T-helper 9 cell (primary cell): ENCODE results near the gene ADK.
"Not testable (repeated sequence)": the region's sequence is repeated elsewhere in the genome, so short reads cannot be mapped to it uniquely, and the experiment has no call there.

Source experiments
- DNase-seq: peaks from one replicate; pipeline ENCODE4 v3.0.0-alpha.2; 2020

Gene ADK

GRCh38 chr10:74244097-74244685, 93.2 kb downstream of the ADK start:
- DNase-seq = no peak

DNA sequence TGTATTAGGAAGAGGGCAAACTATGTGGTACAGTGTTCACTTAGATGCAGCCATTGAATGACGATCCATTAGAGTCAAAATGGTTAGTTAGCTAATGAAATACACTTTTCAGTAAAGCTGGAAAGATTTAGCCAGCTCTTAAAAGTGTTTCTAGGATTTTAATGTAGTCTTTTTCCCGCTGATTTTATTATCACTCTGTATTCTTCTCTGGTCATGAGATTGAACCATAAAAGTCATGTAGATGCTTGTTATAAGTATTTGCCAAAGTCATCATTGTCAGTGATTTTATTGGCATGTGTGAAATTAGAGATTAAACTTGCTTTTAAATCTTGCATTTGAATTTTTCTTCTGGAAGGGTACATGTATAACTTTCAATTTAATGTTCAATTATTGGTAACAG, 93.8 kb downstream of the ADK start:
- DNase-seq = no peak

DNA sequence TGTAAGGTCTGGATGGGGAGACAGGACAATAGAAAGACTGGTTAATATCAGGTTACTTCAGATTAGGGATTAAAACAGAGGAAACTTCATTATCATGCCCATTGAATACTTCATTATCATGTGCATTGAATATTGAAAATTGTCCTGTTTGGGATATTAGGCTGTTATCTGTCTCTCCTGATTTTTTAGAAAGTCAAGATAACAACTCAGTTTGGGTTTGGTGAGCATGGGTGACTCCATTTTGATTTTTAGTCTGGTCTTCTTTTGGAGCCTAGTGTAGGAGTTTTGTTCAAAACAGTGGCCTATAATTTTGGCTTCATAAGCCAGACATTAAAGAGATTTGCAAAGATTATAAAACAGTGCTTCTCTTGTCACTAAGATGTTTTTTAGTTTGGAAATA, 95.5 kb downstream of the ADK start:
- no peak for DNase-seq

GRCh38 chr10:74249865-74250264, 98.8 kb downstream of the ADK start:
- DNase-seq = no peak

DNA sequence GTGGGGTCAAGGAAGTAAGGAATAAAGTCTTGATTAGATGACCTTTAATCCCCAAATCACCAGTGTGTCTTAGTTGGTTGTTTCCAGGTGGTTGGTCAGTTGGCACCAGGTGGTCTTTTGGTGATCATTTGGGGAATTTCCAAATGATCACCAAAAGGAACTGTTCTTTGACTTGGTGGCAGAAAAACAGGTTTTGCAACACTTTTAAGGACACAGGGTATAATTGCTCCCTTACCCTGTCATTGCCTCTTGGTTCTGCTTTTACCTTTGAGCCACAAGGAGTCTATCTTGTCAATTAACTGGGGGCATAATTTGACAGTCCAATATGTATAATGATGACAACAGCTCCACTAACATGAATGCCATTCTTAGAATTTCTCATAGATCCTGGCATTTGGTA, 104.2 kb downstream of the ADK start:
- DNase-seq = no peak

DNA sequence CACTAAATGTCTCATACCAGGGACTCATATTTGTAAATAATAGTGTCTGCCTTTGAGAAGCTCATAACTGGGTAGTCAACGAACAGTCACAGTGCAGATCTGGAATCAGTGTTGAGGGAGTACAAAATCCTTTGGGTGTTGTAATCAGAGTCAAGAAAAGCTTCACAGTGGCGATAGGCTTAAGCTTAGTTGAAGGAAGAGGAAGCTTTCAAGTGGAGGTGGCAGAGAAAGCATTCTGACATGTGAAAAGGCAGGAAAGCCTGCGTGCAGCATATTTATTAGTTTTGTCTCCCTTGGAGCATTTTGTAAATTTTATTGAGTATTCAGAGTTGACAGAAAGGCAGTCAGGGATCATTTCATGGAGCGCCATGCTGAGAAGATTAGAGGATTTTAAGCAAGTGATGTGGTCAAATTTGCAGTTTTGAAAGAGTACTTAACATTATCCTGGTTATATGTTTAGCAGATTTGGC, 104.9 kb downstream of the ADK start:
- DNase-seq = no peak

- no peak for DNase-seq
These were observed 111.8 kb downstream of the ADK start for GRCh38 chr10:74262856-74263255.

DNA sequence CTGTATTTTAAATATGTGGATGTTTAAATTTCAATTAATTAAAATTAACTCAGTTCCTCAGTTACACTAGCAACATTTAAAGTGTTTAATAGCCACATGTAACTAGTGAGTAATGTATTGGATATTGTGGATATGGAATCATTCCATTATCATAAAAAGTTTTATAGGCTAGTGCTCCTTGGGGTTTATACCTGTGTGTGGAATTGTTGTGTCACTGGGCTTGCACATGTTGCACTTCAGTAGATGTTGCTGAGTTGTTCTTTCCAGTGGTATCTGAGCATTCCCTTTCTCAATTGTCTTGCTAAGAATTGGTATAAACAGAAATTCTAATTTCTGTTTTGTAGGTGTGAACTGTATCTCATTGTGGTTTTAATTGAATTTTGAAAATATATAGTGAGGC, 113.0 kb downstream of the ADK start:
- DNase-seq = no peak

DNA sequence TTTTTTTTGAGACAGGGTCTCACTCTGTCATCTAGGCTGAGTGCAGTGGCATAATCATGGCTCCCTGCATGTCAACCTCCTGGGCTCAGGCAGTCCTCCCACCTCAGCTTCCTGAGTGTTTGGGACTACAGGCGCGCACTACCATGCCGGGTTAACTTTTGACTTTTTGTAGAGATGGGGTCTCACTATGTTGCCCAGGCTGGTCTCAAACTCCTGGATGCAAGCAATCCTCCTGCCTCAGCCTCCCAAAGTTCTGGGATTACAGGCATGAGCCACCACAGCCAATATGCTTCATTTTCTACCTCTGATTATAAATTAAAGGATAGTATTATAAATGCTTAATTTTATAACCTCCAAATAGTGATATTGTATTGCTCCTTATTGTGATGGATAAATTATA, 121.3 kb downstream of the ADK start:
- DNase-seq = no peak

GRCh38 chr10:74275755-74276290, 124.8 kb downstream of the ADK start:
- no peak for DNase-seq

GRCh38 chr10:74276416-74276815, 125.4 kb downstream of the ADK start:
- no peak for DNase-seq

GRCh38 chr10:74282151-74282847, 131.3 kb downstream of the ADK start:
- no peak for DNase-seq

DNA sequence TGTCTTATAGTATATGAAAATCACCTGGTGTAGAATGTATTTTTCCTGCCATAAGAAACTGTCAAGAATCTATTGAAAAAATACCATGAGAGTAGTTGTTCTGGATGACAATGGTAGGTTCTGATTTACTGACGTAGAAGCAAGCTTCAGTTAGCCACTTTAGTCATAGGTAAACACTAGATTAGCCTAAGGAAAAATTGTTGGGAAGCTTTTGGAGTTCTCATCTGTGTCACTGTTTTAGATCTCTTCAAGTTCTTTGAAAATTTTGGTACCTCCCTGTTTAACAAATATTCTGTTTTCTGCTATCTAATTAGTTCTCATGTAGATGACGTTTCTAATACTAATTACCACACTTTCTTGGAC, 131.8 kb downstream of the ADK start:
- DNase-seq = no peak

DNA sequence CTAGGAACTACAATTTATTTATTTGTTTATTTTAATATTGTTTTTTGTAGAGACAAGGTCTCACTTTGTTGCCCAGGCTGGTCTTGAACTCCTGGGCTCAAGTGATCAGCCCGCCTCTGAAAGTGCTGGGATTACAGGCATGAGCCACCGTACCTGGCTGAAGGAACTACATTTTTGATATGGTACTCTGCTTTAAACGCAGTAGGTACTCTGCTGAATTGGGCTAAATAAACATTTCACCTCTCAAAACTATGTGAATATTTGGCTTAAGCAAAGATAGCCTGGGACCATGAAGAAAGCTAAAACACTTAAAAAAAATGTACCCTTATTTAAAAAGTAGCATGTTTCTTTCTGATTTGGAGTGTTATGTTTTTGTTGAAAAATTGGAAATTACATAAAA, 138.2 kb downstream of the ADK start:
- DNase-seq = no peak

- DNase-seq = no peak
These were observed 138.9 kb downstream of the ADK start for GRCh38 chr10:74289951-74290350.

GRCh38 chr10:74290708-74291107, 139.7 kb downstream of the ADK start:
- no peak for DNase-seq

DNA sequence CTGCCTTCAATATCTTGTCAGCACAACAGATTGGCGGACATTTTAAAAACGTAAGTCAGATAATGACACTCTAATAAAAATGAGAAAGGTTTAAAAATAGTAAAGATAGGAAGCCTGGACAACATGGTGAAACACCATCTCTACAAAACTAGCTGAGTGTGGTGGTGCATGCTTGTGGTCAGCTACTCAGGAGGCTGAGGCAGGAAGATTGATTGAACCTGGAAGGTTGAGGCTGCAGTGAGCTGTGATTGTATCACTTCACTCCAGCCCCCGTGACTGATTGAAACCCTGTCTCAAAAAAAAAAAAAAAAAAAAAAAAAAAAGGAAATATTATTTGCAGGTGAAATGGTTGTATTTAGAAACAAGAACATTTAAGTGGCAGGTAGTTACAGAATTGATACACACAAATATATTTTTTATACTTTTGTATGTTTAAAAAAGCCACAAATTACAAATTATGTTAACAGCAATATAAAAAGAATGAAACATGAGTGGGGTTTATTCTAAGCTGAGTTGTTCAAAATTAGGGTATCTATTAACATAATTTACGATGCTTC, 141.9 kb downstream of the ADK start:
- no peak for DNase-seq

- no peak for DNase-seq
These were observed 142.8 kb downstream of the ADK start for GRCh38 chr10:74293686-74294371.

DNA sequence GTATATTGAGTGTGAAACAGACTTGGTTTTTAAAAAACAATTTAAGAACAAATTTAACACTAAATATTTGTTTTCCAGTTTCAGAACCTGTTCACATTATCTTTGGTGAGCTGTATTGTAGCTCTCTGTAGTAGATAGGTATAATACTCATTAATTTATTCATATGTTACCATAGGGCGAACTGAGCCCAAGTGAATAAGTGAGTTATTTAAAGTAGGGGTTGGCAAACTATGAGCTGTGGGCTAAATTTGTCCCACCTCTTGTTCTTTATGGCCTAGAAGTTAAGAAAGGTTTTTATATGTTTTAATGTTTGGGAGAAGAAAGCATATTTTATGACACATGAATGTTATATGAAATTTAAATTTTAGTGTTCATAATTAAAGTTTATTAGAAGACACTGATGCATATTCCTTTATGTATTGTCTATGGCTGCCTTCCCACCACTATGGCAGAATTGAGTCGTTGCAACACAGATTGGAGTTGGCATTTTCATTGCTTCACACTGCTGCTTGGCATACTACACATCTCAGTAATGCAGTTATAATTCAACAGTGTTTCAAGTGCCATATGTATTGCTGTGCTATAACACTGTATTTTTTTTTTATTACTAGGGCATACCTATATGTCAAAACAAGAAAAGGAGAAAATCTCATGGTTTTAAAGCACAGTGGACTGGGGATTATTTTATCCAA, 146.5 kb downstream of the ADK start:
- DNase-seq = no peak

DNA sequence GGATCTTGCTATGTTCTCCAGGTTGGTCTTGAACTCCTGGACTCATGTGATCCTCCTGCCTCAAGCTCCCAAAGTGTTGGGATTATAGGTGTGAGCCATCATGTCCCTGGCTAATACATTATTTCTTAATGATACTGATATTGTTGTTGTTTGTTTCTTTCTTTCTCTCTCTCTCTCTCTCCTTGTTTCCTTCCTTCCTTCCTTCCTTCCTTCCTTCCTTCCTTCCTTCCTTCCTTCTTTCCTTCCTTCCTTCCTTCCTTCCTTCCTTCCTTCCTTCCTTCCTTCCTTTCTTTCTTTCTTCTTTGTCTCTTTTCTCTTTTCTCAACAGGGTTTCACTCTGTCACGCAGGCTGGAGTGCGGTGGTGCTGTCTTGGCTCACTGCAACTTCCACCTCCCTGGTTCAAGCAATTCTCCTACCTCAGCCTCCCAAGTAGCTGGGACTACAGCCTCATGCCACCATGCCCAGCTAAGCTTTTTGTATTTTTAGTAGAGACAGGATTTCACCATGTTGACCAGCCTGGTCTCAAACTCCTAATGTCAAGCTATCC, 149.1 kb downstream of the ADK start:
- DNase-seq = not testable (repeated sequence)

DNA sequence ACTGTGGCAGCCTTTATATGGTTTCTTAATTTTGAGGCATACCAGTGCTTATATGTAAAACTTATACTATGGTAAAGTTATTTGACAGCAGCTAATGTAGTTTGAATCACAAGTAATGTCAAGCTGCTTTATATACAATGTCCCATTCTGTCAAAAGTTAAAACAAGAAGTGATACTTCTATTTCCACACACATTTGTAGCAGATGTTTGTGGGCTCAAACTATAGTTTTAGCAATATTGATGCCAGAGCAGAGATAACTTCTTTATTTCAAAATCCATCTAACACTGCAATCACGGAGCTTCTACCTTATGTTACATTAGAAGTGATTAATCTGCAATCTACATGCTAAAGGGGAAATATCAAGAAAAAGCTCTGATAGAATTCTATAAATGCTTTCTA, 149.6 kb downstream of the ADK start:
- DNase-seq = no peak

- DNase-seq = no peak
These were observed 154.7 kb downstream of the ADK start for GRCh38 chr10:74305730-74306129.
